GM03348 (cell line): ENCODE results near the gene KLHL28.

Experiments
- DNase-seq: peaks from one replicate; pipeline ENCODE4 v3.0.0; 2012; ENCODE audit warnings: low spot score

The KLHL28 gene, protein sequence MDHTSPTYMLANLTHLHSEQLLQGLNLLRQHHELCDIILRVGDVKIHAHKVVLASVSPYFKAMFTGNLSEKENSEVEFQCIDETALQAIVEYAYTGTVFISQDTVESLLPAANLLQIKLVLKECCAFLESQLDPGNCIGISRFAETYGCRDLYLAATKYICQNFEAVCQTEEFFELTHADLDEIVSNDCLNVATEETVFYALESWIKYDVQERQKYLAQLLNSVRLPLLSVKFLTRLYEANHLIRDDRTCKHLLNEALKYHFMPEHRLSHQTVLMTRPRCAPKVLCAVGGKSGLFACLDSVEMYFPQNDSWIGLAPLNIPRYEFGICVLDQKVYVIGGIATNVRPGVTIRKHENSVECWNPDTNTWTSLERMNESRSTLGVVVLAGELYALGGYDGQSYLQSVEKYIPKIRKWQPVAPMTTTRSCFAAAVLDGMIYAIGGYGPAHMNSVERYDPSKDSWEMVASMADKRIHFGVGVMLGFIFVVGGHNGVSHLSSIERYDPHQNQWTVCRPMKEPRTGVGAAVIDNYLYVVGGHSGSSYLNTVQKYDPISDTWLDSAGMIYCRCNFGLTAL

DNA sequence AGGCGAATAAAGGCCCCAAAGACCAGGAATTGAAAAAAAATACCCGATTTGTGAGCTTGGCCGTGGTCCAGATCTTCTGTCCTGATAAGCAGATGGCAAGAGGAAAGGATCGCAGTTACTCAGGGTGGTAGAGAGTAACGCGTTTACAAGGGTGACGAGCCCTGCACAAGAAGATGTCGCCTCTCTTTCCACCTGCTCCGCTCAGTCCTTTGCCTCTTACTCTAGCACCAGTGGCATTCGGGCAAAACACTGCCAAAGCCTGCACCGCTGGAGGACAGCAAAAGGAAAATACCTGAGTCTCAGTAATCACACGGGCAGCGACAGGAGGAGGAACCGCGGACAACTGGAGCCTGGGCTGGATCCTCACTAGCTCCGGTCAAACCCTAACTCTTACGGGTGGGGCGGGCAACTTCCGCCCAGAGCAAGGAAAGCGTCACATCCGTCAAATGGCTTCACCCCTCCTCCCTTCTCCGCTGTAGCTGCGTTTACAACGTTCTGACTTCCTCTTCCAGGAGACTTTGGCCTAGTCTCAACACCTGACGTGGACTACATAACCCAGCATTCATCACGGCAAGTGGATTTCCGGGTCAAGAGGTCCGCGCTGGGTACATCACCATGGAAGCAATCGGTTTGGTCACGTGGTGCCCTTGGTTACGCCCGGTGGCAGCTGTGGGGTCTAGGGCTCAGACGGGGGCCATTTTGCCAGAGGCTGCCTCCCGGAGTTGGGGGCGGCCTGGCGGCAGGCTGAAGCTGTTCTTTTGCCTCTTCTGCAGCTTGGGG, at the start of gene KLHL28, which contains the start of gene TOGARAM1:
Gene KLHL28 (minus strand): TSS at position 394 of the 780 bp plus-strand sequence. CDS start 16,019 bp downstream, outside the sequence.
Gene TOGARAM1 (plus strand): TSS at position 637 of the 780 bp plus-strand sequence. CDS start 232 bp downstream, outside the sequence.
- peak; percentile 95 for DNase-seq

DNA sequence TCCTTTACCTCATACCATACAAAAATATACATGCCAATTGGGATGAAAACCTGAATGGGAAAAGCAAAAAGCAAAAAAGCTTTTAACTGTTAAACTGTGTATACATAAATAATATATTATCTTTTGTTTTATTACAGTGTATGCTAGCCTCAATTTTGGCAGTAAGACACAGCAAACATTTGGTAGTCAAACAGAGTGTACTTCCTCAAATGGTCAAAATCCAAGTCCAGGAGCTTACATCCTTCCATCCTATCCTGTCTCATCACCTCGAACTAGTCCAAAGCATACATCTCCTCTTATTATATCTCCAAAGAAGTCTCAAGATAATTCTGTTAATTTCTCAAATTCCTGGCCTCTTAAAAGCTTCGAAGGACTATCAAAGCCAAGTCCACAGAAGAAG, 42.2 kb upstream of the KLHL28 start:
- no peak for DNase-seq

DNA sequence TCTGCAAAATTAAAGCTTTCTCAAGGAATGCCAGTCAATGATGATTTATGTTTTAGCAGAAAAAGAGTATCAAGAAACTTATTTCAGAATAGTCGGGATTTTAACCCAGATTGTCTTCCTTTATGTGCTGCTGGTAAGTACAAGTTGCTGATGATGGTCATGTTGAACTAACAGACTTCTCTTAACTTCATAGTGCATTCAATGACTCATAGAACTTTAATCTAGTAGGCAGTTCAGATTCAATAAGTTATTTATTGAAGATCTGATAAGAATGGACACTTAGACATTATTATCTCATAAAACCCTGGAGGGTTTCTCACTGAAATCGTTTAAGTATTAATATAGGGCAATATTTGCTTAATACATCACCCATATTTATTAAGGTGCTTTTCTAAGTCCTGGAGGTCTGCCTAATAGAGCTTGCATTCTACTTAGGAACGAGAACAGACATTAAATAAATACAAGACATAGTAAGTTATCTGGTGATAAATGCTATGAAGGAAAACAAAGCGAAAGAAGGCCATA, 34.1 kb upstream of the KLHL28 start:
- DNase-seq = no peak

DNA sequence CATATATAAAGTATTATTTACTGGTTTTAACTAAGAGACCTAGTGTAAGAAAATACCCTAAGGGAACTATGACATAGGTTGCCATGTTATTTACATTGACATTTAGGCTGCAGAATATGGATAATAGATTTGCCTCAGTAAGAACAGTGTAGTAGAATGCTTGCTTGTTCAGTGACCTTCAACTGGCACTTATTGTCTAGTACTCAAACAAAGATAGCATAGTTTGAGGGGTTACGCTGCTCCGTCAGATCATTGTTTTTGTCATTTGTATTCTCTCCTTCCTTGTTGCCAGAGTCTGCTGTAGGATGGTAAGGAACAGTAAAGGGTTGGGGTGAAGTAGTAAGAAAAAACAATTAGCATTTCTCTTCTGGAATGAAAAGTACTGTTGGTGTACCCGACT, 33.4 kb upstream of the KLHL28 start:
- no peak for DNase-seq

DNA sequence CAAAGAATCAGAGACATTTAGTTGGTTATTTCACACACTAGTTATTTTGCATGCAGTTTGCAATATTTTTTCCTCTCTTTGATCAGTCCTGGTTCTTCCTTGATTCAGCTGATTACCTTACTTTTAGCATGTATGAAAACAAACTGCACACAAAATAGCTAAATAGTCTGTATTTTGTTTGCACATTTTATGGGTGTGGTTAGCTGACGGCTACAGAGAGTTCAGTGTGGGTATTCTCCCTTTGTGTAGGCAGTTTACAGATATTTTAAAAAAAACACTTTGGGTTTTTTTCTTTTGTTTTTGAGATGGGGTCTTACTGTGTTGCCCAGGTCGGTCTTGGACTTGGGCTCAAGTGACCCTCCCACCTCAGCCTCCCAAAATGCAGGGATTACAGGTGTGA, 28.8 kb upstream of the KLHL28 start:
- no peak for DNase-seq

DNA sequence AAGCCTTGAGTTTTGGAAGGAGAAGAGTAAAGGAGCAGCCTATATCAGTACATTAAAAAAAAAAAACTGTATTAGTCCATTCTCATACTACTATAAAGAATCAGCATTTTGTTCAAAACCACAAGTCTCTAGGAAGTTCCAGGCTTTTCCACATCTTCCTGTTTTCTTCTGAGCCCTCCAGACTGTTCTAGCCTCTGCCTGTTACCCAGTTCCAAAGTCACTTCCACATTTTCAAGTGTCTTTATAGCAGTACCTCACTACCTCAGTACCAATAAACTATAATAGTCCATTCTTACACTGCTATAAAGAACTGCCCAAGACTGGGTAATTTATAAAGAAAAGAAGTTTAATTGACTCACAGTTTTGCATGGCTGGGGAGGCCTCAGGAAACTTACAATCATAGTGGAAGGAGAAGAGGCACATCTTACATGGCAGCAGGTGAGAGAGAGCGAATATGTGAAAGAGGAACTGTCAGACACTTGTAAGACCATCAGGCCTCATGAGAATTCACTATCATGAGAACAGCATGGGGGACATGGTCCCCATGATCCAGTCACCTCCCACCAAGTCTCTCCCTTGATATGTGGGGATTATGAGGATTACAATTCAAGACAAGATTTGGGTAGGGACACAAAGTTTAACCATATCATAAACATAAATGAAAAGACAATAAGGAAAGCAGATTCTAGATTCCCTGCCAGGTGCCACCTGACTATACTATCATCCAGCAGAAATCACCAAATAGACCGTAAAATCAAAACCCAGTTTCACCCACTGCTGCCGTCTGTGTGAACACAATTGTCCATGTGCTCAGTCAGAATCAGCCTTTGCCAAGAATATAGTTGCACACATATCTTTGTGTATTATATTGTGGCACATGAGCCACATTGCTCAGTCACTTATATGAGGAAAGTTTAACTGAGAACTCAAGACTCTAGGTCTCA, 28.0 kb upstream of the KLHL28 start:
- DNase-seq = no peak

DNA sequence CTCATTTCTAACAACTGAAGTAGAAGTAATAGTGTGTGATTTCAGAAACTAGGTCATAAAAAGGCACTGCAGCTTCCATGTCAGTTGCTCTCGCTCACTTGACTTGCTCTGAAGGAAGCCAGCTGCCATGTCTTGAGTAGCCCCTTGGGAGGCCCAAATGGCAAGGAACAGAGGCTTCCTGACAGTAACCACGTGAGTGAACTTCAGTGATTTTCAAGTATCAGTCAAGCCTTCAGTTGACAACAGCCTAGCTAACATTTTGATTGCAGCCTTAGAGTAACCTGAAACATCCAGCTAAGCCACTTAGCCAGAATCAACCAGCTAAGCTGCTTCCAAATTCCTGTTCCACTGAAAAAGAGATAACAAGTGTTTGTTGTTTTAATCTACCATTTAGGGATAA, 26.9 kb upstream of the KLHL28 start:
- DNase-seq = no peak

DNA sequence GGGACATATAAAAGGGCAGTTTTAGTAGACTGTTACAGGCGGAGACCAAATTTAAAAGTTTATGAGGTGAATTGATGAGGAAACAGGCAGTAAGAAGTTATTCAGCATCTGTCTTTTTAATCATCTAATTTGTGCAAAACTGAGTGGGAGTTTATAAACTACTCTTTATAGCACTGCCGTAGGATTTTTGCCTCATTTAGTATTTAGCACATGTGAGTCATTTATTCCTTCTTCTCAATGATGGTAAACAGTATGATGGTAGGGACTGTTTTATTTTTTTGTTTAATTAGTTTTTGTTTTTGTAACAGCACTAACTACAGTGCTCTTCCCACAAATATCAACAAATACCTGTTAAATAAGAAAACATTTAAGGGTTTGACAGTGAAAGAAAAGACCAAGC, 20.8 kb upstream of the KLHL28 start:
- no peak for DNase-seq

DNA sequence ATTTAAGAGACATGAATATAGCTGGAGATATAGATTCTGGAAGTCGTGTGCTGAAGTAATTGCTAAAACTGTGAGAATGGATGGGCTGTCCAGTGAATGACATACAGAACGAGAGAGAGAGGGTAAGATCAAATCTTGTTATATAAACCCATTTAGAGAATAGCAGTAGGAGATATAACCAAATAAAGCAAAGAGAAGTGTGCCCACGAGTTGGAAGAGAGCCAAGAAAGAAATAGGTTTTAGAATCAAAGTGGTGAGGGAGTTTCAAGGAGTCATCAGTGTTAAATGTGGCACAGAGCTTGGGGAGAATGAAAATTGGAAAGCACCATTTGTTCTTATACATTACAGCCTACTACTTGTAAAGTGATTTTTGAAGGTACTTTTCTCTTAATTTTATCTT, 19.5 kb upstream of the KLHL28 start:
- DNase-seq = no peak

DNA sequence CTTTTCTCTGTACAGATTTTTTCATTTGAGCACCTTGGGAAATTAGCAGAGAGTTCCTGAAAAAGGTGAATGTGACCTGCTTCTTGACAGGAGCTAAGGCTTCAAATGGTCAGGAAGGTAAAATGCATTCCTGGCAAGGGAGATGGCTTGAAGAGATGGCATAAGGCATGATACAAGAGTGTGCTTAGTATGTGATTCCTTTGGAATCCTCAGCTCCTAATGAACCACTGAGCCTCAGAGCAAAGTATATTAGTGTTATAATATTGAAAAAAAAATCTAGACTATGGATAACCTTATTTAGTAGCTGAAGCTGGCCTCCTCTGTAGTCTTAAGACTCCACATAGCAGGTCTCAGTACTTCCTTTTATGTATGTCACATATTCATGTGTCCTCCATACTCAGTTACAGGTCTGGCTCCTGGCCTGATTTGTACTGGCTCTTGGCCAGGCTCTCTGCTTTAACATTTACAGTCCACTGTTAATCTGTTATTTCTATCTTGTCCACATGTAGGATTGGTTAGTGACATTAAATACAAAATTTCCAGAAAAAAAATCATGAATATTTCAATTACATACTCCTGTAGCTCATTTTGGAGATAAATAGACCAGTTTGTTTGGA, 18.1 kb upstream of the KLHL28 start:
- DNase-seq = no peak

DNA sequence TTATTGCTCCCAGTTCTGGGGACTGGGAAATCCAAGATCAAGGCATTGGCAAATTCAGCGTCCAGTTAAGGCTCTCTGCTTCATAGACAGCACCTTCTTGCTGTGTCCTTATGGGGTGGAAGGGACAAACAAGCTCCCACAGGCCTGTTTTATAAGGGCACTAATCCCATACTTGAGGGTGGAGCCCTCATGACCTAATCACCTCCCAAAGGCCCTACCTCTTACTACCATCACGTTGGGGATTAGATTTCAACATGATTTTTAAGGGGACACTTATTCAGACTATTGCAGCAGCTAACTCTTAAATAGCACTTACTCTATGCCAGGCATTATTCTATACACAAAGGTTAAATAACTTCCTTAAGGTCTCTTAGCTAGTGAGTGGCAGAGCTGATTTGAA, 17.5 kb upstream of the KLHL28 start:
- DNase-seq = no peak

DNA sequence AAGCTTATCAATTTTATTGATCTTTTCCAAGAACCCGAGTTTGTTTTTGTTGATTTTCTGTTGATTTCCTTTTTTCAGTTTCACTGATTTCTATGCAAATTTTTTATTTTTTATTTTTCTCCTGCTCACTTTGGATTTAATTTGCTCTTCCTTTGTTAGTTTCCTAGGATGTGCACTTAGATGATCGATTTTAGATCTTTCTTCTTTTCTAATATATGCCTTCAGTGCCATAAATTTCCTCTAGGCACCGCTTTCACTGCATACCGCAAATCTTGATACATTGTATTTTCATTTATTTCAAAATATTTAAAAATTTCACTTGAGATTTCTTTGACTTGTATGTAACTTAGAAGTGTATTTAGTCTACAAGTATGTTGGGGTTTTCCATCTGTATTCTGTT, 9.7 kb upstream of the KLHL28 start:
- DNase-seq = no peak

DNA sequence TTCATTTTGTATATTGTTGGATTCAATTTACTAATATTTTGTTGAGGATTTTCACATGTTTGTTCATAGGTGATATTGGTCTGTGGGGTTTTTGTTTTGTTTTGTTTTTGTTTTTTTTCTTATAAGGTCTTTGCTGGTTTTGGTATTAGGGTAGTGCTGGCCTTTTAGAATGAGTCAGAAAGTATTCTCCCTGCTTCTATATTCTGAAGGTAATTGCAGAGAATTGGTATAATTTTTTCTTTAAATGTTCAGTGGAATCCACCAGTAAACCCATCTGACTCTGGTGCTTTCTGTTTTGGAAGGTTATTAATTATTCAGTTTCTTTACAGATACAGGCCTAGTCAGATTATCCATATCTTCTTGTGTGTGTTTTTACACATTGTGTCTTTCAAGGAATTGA, 9.2 kb upstream of the KLHL28 start:
- DNase-seq = no peak

DNA sequence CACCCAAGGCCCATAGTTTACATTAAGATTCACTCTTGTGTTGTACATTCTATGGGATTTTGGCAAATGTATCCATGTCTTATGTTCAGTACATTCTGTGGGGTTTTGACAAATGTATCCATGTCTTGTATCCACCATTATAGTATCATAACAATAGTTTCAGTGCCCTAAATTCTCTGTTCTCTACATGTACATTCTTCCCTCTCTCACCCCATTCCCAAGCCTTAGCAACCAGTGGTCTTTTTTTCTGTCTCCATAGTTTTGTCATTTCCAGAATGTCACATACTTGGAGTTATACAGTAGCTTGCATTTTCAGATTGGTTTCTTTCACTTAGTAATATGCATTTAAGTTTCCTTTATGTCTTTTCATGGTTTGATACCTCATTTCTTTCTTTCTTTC, 7.0 kb upstream of the KLHL28 start:
- no peak for DNase-seq

DNA sequence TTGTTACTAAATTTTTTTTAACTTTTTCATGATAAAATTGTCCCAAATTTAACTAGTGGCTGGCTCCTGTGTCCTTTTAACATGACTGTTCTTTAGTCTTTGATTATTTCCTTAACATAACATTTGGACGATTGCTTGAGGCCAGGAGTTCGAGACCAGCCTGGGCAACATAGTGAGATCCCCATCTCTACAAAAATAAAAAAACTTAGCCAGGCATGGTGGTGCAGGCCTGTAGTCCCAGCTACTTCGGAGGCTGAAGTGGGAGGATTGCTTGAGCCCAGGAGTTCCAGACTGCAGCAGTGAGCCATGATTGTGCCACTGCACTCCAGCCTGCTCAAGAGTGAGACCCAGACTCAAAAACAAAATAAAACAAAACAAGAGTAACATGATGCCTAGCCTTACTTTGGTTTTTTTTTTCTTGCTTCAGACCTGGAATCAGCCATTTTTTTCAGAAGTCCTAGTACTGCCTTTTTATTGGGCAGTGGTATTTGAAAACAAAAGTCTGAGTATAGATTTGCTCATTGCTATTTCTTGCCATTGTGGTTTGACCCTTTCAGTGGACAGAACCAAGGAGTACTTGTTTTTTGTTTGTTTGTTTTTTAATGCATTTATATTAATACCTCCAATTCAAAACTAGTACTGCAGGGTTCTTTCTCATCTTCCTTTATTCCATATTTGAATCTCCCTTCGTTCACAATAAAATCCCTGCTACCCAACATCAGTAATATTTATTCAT, 5.0 kb upstream of the KLHL28 start:
- DNase-seq = no peak

DNA sequence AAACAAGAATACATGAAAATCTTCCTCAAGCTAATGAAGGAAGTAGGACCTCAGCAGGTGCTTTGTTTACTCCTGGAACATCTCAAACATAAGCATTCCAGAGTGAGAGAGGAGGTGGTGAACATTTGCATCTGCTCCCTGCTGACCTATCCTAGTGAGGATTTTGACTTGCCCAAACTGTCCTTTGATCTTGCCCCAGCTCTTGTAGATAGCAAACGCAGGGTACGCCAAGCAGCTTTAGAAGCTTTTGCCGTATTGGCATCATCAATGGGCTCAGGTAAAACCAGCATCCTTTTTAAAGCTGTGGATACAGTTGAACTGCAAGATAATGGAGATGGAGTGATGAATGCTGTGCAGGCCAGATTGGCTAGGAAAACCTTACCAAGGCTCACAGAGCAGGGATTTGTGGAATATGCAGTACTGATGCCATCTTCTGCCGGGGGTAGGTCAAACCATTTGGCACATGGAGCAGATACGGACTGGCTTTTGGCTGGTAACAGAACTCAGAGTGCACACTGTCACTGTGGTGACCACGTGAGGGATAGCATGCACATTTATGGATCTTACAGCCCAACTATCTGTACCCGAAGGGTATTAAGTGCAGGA, 2.1 kb upstream of the KLHL28 start:
- peak; percentile 13 for DNase-seq

DNA sequence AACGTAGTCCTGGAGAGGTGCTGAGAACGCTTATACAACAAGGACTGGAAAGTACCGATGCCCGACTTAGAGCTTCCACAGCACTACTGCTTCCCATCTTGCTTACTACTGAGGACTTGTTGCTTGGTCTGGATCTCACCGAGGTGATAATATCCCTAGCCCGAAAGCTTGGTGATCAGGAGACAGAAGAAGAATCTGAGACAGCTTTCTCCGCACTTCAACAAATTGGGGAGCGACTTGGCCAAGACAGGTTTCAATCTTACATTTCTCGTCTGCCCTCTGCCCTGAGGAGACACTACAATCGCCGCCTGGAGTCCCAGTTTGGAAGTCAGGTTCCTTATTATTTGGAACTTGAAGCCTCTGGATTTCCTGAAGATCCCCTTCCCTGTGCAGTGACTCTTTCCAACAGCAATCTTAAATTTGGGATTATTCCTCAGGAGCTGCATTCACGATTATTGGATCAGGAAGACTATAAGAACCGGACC, 1.3 kb upstream of the KLHL28 start:
- DNase-seq = peak; percentile 6

DNA sequence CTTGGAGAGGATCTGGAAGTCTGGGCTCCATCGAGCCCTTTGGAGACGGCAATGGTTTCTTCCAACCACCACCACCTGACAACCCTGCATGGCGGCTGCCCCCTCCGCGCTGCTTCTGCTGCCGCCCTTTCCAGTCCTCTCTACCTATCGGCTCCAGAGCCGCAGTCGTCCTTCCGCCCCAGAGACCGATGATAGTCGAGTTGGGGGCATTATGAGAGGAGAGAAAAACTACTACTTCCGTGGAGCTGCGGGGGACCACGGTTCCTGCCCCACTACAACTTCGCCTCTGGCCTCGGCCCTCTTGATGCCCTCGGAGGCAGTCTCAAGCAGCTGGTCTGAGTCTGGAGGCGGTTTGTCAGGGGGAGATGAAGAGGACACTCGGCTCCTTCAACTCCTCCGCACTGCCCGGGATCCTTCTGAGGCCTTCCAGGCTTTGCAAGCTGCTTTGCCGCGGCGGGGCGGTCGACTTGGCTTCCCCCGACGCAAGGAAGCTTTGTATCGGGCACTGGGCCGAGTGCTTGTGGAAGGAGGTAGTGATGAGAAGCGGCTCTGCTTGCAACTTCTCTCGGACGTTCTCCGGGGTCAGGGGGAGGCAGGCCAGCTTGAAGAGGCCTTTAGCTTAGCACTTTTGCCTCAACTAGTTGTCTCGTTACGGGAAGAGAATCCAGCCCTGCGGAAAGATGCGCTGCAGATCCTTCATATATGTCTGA, 742 bp upstream of the KLHL28 start:
- peak; percentile 47 for DNase-seq

DNA sequence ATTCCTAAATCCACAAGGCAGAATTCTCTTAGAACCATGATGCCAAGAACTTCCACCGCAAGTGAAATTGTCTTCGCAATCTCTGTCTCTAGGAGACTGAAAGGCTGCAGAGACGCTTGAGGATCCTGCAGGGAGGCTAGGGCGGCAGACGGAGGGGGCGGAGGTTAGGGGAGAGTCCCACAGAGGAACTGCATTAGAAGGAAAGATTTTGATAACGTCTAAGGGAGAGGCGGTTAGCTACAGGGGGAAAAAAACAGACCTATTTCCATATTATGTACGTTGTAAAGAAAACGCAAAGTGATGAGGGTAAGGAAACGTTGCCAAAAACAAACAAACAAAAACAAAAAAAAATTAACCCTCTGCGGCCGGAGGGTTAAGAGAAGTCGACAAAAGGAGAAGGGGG, 595 bp downstream of the KLHL28 start:
- peak; percentile 65 for DNase-seq
